Body of pancreas (tissue), 4 donors: ENCODE results near the gene TNRC6C.

ENCODE experiments used
- POLR2A ChIP-seq, 3 donors: fragments of 450-650 bp; IDR thresholded peaks; one replicate each; pipeline ENCODE4 v1.6.1; 2016; ENCODE audit warnings: antibody characterized with exemption in 3 of 3, mild to moderate bottlenecking in 2 of 3
- TF ChIP-seq, protein P1 (sequence below), 7 experiments: fragments of 450-650 bp in 4 of 7; fragments of 200-600 bp in 3 of 7; sonication (generic) in 3 of 7; IDR thresholded peaks; one replicate each; pipeline ENCODE4 v1.5.1; 2016 to 2019; ENCODE audit warnings: antibody characterized with exemption in 7 of 7

DNA sequence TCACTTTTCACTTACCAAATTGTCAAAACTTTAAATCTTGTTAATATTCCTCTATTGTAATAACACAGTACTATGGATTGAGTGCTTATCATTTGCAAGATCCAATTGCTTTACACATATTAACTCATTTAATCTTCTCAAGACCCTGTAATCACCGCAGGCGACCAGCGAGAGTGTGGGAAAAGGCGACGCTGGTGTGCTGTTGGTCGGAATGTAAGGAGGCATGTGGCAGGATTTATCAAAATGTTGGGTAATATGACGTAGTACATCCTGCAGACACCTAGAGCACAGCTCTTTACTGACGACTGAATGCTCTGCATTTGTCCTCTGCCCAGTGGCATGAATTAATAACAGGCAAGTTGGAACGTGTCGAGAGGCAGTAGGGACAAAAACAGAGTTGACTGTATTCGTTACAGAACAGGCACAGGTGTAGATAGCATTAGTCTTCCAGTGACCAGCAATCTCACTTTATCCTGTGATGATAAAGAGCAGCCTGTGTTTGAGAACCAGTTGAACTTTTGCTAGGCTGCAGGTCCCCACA lies 80.3 kb downstream of the TNRC6C start:
- TF ChIP-seq, protein P1, sequence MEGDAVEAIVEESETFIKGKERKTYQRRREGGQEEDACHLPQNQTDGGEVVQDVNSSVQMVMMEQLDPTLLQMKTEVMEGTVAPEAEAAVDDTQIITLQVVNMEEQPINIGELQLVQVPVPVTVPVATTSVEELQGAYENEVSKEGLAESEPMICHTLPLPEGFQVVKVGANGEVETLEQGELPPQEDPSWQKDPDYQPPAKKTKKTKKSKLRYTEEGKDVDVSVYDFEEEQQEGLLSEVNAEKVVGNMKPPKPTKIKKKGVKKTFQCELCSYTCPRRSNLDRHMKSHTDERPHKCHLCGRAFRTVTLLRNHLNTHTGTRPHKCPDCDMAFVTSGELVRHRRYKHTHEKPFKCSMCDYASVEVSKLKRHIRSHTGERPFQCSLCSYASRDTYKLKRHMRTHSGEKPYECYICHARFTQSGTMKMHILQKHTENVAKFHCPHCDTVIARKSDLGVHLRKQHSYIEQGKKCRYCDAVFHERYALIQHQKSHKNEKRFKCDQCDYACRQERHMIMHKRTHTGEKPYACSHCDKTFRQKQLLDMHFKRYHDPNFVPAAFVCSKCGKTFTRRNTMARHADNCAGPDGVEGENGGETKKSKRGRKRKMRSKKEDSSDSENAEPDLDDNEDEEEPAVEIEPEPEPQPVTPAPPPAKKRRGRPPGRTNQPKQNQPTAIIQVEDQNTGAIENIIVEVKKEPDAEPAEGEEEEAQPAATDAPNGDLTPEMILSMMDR (IDR thresholded peaks at IDR 0.05) = no peak
- no peak for TF ChIP-seq POLR2A (IDR thresholded peaks at IDR 0.05)
